ENCODE data around the gene MYO1E.

- no peak for TF ChIP-seq CTCF (IDR thresholded peaks at IDR 0.05)
- no peak for TF ChIP-seq POLR2A (IDR thresholded peaks at IDR 0.05)
- no peak for TF ChIP-seq POLR2AphosphoS5 (IDR thresholded peaks at IDR 0.05)
These were observed 225.0 kb downstream of the MYO1E start for GRCh38 chr15:59147666-59148065.

Measured in sigmoid colon (tissue), 4 donors.